Hepatocyte (in vitro differentiated cells): Measurements from ENCODE around the gene BEAN1. TPM values are rescaled to one million over a fixed set of nuclear protein-coding genes. Genes with fewer than 3 reads are reported as not detected.
A peak's percentile ranks its signal among the peaks of the same experiment; 100 is the strongest.

Experiments
- DNase-seq: peaks from one replicate; pipeline ENCODE4 v3.0.0-alpha.2; 2016; ENCODE audit warnings: low spot score
- H2AFZ ChIP-seq: fragments of 200-600 bp; sonication (generic); 2 replicates; pipeline ENCODE4 v1.6.0; 2016; ENCODE audit warnings: antibody characterized with exemption, mild to moderate bottlenecking
- H3K27ac ChIP-seq: fragments of 200-600 bp; sonication (generic); 2 replicates; pipeline ENCODE4 v1.5.1; 2016; ENCODE audit warnings: mild to moderate bottlenecking
- H3K27me3 ChIP-seq: fragments of 200-600 bp; sonication (generic); 2 replicates; pipeline ENCODE4 v1.6.1; 2016
- H3K36me3 ChIP-seq: fragments of 200-600 bp; sonication (generic); replicated peaks from 2 replicates; pipeline ENCODE4 v1.5.1; 2016; ENCODE audit warnings: low read depth; ENCODE audit not compliant: insufficient read depth
- H3K4me1 ChIP-seq: fragments of 200-600 bp; sonication (generic); 2 replicates; pipeline ENCODE4 v1.5.1; 2016; ENCODE audit warnings: mild to moderate bottlenecking, moderate library complexity; ENCODE audit not compliant: insufficient read depth
- H3K4me2 ChIP-seq: fragments of 200-600 bp; sonication (generic); 2 replicates; pipeline ENCODE4 v1.6.0; 2016
- H3K4me3 ChIP-seq: fragments of 200-600 bp; sonication (generic); 2 replicates; pipeline ENCODE4 v1.5.1; 2016; ENCODE audit warnings: mild to moderate bottlenecking
- H3K79me2 ChIP-seq: fragments of 200-600 bp; sonication (generic); 2 replicates; pipeline ENCODE4 v1.6.0; 2017; ENCODE audit warnings: mild to moderate bottlenecking
- H3K9me2 ChIP-seq: fragments of 200-600 bp; sonication (generic); replicated peaks from 2 replicates; pipeline ENCODE4 v1.6.0; 2017; ENCODE audit warnings: mild to moderate bottlenecking; ENCODE audit not compliant: insufficient read depth
- H3K9me3 ChIP-seq: fragments of 200-600 bp; sonication (generic); 2 replicates; pipeline ENCODE4 v1.5.1; 2016; ENCODE audit warnings: low read depth, mild to moderate bottlenecking
- H4K20me1 ChIP-seq: fragments of 200-600 bp; sonication (generic); 2 replicates; pipeline ENCODE4 v1.6.0; 2016; ENCODE audit warnings: mild to moderate bottlenecking; ENCODE audit not compliant: insufficient read depth, poor library complexity, severe bottlenecking
- EZH2 ChIP-seq: fragments of 200-600 bp; sonication (generic); IDR thresholded peaks from 2 replicates; pipeline ENCODE4 v1.6.1; 2016; ENCODE audit warnings: antibody characterized with exemption, mild to moderate bottlenecking, borderline replicate concordance
- EZH2phosphoT487 ChIP-seq: fragments of 200-600 bp; sonication (generic); IDR thresholded peaks from one replicate; pipeline ENCODE4 v1.6.1; 2018; ENCODE audit warnings: antibody characterized with exemption, mild to moderate bottlenecking, low read depth, moderate library complexity; ENCODE audit not compliant: unreplicated experiment, severe bottlenecking
- WGBS: methylation state at CpG from one replicate; pipeline ENCODE4 v1.1.6; 2016; ENCODE audit warnings: low lambda C conversion rate; ENCODE audit errors: missing lambda C conversion rate; 5-methylcytosine and 5-hydroxymethylcytosine counted together
- polyA plus RNA-seq: library from polyadenylated mRNA; unstranded; fragments of >200 nt; fragmentation: Nextera tagmentation; extraction: Ambion mirVana; gene quantifications from 2 replicates; pipeline ENCODE4 v1.2.1, GENCODE V29; 2016
- total RNA-seq: library from RNA; depleted of rRNA; stranded (reverse); fragments of >200 nt; gene quantifications from 2 replicates; pipeline ENCODE4 v1.2.3, GENCODE V29; 2014
- TF ChIP-seq, protein P1 (sequence below): fragments of 200-600 bp; sonication (generic); IDR thresholded peaks from 2 replicates; pipeline ENCODE4 v1.5.1; 2016; ENCODE audit warnings: antibody characterized with exemption, mild to moderate bottlenecking; ENCODE audit not compliant: poor library complexity

The BEAN1 gene
- total and polyA plus RNA-seq, 2 experiments from 2014 or later: 0.63 to 1.8 TPM

DNA sequence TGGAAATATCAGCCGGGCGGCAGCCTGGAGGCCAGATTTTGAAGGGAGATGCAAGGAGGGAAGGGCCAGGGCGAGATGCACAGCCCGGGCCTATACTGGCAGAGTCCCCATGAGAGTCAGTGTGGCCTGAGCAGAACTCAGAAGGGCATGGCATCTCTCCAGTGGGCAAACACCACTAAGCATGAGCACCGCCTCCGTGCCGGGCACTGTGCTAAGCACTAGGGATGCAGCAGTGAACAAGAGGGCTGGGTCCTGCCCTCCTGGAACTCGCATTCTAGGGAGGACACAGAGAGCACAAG lies 89.4 kb downstream of the BEAN1 start:
- 83% methylated on average over 8 of the region's 8 CpGs for WGBS
- Histone ChIP-seq H3K27ac (peak overlapping the region; percentile 86), H3K9me3 (no peaks in the 10 kb centered on the region), H3K36me3 (no peaks in the 10 kb centered on the region), H3K4me3 (no peak overlapping the region), H2AFZ (no peak overlapping the region), H4K20me1 (no peaks in the 10 kb centered on the region), H3K4me2 (no peak overlapping the region), H3K9me2 (no peaks in the 10 kb centered on the region), H3K4me1 (peaks cover 15% of the 10 kb centered on the region), H3K79me2 (no peaks in the 10 kb centered on the region), H3K27me3 (no peaks in the 10 kb centered on the region)
- no peak for TF ChIP-seq EZH2phosphoT487
- TF ChIP-seq EZH2: no peak
- TF ChIP-seq, protein P1, sequence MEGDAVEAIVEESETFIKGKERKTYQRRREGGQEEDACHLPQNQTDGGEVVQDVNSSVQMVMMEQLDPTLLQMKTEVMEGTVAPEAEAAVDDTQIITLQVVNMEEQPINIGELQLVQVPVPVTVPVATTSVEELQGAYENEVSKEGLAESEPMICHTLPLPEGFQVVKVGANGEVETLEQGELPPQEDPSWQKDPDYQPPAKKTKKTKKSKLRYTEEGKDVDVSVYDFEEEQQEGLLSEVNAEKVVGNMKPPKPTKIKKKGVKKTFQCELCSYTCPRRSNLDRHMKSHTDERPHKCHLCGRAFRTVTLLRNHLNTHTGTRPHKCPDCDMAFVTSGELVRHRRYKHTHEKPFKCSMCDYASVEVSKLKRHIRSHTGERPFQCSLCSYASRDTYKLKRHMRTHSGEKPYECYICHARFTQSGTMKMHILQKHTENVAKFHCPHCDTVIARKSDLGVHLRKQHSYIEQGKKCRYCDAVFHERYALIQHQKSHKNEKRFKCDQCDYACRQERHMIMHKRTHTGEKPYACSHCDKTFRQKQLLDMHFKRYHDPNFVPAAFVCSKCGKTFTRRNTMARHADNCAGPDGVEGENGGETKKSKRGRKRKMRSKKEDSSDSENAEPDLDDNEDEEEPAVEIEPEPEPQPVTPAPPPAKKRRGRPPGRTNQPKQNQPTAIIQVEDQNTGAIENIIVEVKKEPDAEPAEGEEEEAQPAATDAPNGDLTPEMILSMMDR: no peak
- no peak for DNase-seq

DNA sequence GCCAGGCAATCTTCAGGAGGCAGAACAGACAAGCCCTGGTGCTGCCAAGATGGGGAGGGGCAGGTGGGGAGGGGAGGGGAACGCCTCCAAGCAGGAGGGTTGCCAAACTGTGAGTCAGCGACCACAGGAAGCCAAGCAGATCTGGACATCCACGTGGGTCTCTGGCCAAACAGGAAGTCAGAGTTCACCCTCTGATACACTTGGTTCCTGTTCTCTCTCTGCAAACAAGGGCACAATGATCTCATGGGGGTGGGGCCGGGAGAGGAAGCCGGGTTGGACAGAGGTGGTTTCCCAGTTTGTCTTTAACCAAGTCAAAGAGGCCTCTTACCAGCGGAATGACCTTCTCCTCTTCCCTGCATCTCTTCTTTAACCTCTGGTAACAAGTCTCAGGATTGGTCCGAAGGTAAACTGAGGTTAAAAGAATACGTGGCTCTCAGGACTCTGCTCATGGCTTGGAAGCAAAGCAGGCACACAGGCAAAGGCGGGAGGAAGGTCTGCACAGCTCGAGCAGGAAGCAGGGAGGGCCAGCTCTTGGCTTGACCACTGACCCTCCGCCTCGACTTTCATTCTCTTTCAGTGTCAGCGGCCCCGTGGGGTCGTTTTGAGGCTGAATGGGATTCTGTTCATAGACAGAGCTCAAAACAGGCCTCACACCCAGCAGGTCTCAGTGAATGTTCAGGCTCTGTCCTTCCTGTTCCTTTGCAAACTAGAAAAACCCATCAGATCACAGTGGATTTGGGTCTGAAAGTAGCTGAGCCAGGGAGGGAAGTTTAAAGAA lies 89.9 kb downstream of the BEAN1 start:
- no peaks in the 10 kb centered on the region for H3K27me3 ChIP-seq
- 53% methylated on average over 15 of the region's 15 CpGs for WGBS
- no peaks in the 10 kb centered on the region for H3K9me2 ChIP-seq
- peak overlapping the region; percentile 99 for H3K27ac ChIP-seq
- peak overlapping the region; percentile 24 for H2AFZ ChIP-seq
- TF ChIP-seq, protein P1: no peak
- TF ChIP-seq EZH2phosphoT487: no peak
- TF ChIP-seq EZH2: no peak
- no peak overlapping the region for H3K4me3 ChIP-seq
- H3K4me1 ChIP-seq: peaks cover 15% of the 10 kb centered on the region
- H4K20me1 ChIP-seq: no peaks in the 10 kb centered on the region
- H3K9me3 ChIP-seq: no peaks in the 10 kb centered on the region
- no peaks in the 10 kb centered on the region for H3K79me2 ChIP-seq
- peak overlapping the region; percentile 57 for H3K4me2 ChIP-seq
- no peaks in the 10 kb centered on the region for H3K36me3 ChIP-seq
- peak; percentile 94 for DNase-seq

DNA sequence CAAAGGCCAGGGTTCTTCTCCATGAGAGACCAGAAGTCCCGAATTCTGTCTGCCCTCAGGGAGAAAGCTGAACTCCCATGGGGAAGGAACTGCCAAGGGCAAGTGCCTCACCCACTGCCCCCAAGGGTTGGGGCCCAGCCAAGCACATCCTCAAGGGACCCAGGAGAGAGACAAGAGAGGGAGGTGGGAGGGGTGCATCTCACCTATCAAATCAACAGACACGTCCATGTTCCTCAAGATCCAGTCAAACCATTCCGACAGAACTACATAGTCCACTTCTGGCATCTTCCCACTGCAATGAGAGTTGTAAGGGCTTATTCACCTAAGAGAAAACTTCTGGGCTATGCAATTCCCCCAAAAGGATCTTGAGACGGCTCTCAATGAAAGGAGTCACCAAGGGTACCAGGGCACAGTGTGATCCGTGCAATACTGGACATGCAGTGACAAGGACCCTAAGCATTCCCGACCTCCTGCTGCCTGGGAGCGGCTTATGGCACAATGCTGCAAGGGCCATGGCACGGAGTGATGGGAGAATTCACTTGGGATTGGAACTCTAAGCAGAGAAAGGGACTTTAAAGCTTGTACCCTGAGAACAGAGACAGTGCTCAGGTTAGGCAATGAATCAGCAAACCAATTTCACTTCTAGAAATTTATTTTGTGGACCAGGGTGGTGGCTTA lies 90.6 kb downstream of the BEAN1 start:
- H3K4me2 ChIP-seq: peak overlapping the region; percentile 57
- no peaks in the 10 kb centered on the region for H3K9me3 ChIP-seq
- H4K20me1 ChIP-seq: no peaks in the 10 kb centered on the region
- no peak for DNase-seq
- H3K4me3 ChIP-seq: no peak overlapping the region
- peaks cover 15% of the 10 kb centered on the region for H3K4me1 ChIP-seq
- H3K36me3 ChIP-seq: no peaks in the 10 kb centered on the region
- peak overlapping the region; percentile 24 for H2AFZ ChIP-seq
- WGBS: 94% methylated on average over 8 of the region's 8 CpGs
- H3K79me2 ChIP-seq: no peaks in the 10 kb centered on the region
- peak overlapping the region; percentile 99 for H3K27ac ChIP-seq
- no peaks in the 10 kb centered on the region for H3K9me2 ChIP-seq
- TF ChIP-seq, protein P1: no peak
- TF ChIP-seq EZH2 (no peak), EZH2phosphoT487 (no peak)
- no peaks in the 10 kb centered on the region for H3K27me3 ChIP-seq
